Esophagus squamous epithelium (tissue), 5 donors: ENCODE measurements around the gene TSPAN19. TPM values are rescaled to one million over a fixed set of nuclear protein-coding genes. Genes with fewer than 3 reads are reported as not detected.

Experiments used
- DNase-seq: peaks from one replicate; lab custom pipeline; 2025; lab: John Stamatoyannopoulos, UW
- H3K27ac ChIP-seq, 4 donors: fragments of 200-600 bp; sonication (generic); one replicate each; pipeline ENCODE4 v1.5.1; 2016 to 2019; ENCODE audit warnings: mild to moderate bottlenecking in 1 of 4
- H3K27me3 ChIP-seq, 4 donors: fragments of 200-600 bp; sonication (generic); 1 replicate in 3 of 4; 2 replicates in 1 of 4; pipeline versions ENCODE4 v1.5.1 to v1.6.0; 2017 to 2021; ENCODE audit warnings: antibody characterized with exemption in 1 of 4
- H3K36me3 ChIP-seq, 3 donors: fragments of 200-600 bp; sonication (generic); one replicate each; pipeline ENCODE4 v1.5.1; 2016 to 2019
- H3K4me1 ChIP-seq, 3 donors: fragments of 200-600 bp; sonication (generic); one replicate each; pipeline ENCODE4 v1.5.1; 2017 to 2019
- H3K4me3 ChIP-seq, 4 donors: fragments of 200-600 bp; sonication (generic); 1 replicate in 3 of 4; 2 replicates in 1 of 4; pipeline ENCODE4 v1.5.1; 2016 to 2019; ENCODE audit warnings: mild to moderate bottlenecking in 2 of 4, moderate library complexity in 1 of 4
- H3K9me3 ChIP-seq, 3 donors: fragments of 200-600 bp; sonication (generic); one replicate each; pipeline ENCODE4 v1.5.1; 2016 to 2019
- CTCF ChIP-seq, 6 experiments: fragments of 450-650 bp in 4 of 6; fragments of 200-600 bp in 2 of 6; sonication (generic) in 2 of 6; IDR thresholded peaks; one replicate each; pipeline ENCODE4 v1.5.1; 2016 to 2019; ENCODE audit warnings: antibody characterized with exemption in 6 of 6, mild to moderate bottlenecking in 4 of 6, moderate library complexity in 4 of 6
- POLR2A ChIP-seq, 4 donors: fragments of 450-650 bp; IDR thresholded peaks; one replicate each; pipeline ENCODE4 v1.6.1; 2017; ENCODE audit warnings: antibody characterized with exemption in 4 of 4, mild to moderate bottlenecking in 4 of 4, moderate library complexity in 3 of 4
- WGBS, 2 donors: methylation state at CpG; one replicate each; pipeline ENCODE4 v1.1.5; 2018; 5-methylcytosine and 5-hydroxymethylcytosine counted together
- intact Hi-C: fragments of 100-400 bp; cut with DNase I; formaldehyde crosslinking; loops from one replicate; pipeline ENCODE4 v1.15.0; 2022
- total RNA-seq, 4 donors: library from RNA; depleted of rRNA; stranded (reverse); fragments of >200 nt; gene quantifications; one replicate each; pipeline ENCODE4 v1.1.0, GENCODE V29; 2016
- donor health status: DM: yes; HTN: yes; CAD: no.

The TSPAN19 gene
- total RNA-seq, 4 donors from 2014 or later = not detected

DNA sequence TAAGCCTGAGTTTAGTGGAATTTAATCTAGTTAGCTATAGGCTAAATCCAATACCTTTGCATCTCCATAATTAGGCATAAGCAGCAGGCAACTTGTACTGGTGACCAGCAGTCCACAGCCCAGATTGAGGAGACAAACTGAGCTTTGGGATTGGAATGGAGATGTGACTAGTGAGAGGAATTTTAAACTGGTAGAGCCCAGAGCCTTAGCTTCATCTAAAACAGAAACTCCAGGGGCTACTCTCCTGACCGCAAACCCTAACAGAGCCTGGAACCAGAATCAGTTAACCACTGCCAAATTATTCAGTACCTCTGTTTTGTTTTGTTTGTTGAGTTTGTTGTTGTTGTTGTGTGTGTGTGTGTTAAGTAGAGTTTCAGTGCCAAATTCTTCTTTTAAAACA lies 53.2 kb downstream of the TSPAN19 start:
- intact Hi-C loops = no loop called here

DNA sequence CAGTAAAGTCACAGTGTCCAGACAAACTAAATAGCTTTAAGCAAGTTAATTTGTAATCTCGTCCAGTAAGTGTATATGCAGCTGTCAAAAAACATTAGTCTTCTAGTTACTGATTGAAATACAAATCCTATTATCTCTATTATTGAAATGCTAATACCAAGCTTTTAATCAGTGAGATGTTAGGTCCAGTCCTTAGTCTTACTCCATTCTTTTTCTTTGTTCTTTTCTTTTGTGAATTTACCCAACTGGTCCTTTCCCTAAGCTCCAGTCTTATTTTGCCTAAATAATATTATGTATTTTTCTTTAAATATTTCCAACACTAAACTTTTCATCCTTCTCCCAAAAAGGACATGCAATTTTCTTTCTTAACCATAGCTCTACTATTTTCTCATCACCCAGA lies 57.2 kb downstream of the TSPAN19 start:
- Histone ChIP-seq H3K4me1 (no peaks in the 10 kb centered on the region), H3K27ac (no peak overlapping the region), H3K9me3 (no peaks in the 10 kb centered on the region), H3K36me3 (no peaks in the 10 kb centered on the region), H3K4me3 (no peak overlapping the region), H3K27me3 (no peaks in the 10 kb centered on the region)
- TF ChIP-seq POLR2A (IDR thresholded peaks at IDR 0.05) (no peak), CTCF (IDR thresholded peaks at IDR 0.05) (no peak)
- WGBS, 2 donors = 4 to 26% methylated on average over 1 of the region's 1 CpG
- no peak for DNase-seq
- intact Hi-C loops = no loop called here

More for the DNA sequence above, 53.2 kb downstream of the TSPAN19 start:
- H3K27ac ChIP-seq = no peak overlapping the region
- H3K4me3 ChIP-seq = no peak overlapping the region
- no peaks in the 10 kb centered on the region for H3K27me3 ChIP-seq
- 83 to 100% methylated on average over 1 of the region's 1 CpG for WGBS, 2 donors
- TF ChIP-seq POLR2A (IDR thresholded peaks at IDR 0.05) = no peak
- TF ChIP-seq CTCF (IDR thresholded peaks at IDR 0.05) = no peak
- DNase-seq = no peak
- no peaks in the 10 kb centered on the region for H3K9me3 ChIP-seq
- H3K36me3 ChIP-seq = no peaks in the 10 kb centered on the region
- H3K4me1 ChIP-seq = no peaks in the 10 kb centered on the region

GRCh38 chr12:84976133-84976532 lies 59.9 kb downstream of the TSPAN19 start:
- no peak for DNase-seq
- Histone ChIP-seq H3K9me3 (no peaks in the 10 kb centered on the region), H3K27ac (no peak overlapping the region), H3K4me1 (no peaks in the 10 kb centered on the region), H3K36me3 (no peaks in the 10 kb centered on the region), H3K4me3 (no peak overlapping the region), H3K27me3 (peaks cover 0 to 4% (median 0%) of the 10 kb centered on the region in 4 donors)
- TF ChIP-seq CTCF (IDR thresholded peaks at IDR 0.05) (no peak), POLR2A (IDR thresholded peaks at IDR 0.05) (no peak)
- WGBS, 2 donors = 95 to 100% methylated on average over 1 to 3 of the region's 3 CpGs
- intact Hi-C loops = no loop called here

- Histone ChIP-seq H3K36me3 (no peaks in the 10 kb centered on the region), H3K27ac (no peak overlapping the region), H3K4me1 (peaks cover 0 to 4% (median 0%) of the 10 kb centered on the region in 3 donors), H3K4me3 (no peak overlapping the region), H3K9me3 (no peaks in the 10 kb centered on the region), H3K27me3 (peaks cover 0 to 4% (median 0%) of the 10 kb centered on the region in 4 donors)
- DNase-seq = no peak
- TF ChIP-seq POLR2A (IDR thresholded peaks at IDR 0.05) (no peak), CTCF (IDR thresholded peaks at IDR 0.05) (no peak)
- 89% methylated on average over 2 of the region's 2 CpGs for WGBS, 2 donors
- intact Hi-C loops = no loop called here
These were observed 61.8 kb downstream of the TSPAN19 start for GRCh38 chr12:84974155-84974815.

DNA sequence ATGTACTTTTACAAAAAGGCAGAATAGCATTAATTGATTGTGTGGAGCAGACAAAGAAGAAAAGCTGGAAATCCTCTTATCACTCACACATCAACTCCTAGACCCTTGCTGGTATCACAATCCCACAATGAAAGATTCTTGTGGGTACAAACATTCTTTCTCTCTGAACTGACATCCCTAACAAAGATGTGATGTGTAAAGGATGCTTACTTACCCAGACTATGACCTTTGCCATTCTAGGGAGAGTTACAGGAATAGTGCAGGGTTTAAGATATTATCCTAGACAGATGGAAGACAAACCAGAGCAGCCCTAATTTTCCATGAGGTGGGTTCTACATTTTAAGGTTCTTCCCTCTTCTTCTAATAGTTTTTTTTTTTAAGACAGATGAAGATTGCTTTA lies 63.1 kb downstream of the TSPAN19 start:
- no peak overlapping the region for H3K4me3 ChIP-seq
- no peak for DNase-seq
- no peaks in the 10 kb centered on the region for H3K36me3 ChIP-seq
- H3K4me1 ChIP-seq = peaks cover 0 to 13% (median 0%) of the 10 kb centered on the region in 3 donors
- H3K9me3 ChIP-seq = no peaks in the 10 kb centered on the region
- H3K27ac ChIP-seq = no peak overlapping the region
- intact Hi-C loops = no loop called here
- TF ChIP-seq POLR2A (IDR thresholded peaks at IDR 0.05) (no peak), CTCF (IDR thresholded peaks at IDR 0.05) (no peak)
- H3K27me3 ChIP-seq = peaks cover 0 to 4% (median 0%) of the 10 kb centered on the region in 4 donors
